ENCODE data around the gene FBXL20.

FBXL20 gene

DNA sequence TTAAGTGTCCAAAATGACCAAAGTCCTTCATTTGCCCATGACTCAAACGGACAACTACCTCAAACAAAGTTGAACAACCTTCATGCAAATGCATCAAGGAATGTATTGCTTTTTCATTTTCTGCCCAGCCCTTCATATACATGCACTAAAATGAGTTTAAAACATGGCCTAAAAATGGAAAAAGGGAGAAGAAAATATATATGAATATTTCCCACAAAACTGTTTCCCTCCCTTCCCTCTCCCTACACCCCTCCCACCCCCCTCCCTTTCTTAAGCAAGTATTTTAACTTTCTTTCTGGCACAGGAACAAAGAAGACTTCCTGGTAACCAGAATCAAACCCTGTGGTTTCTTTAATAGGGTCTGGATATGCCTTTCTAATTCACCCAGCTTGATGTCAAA is 5.5 kb upstream of the FBXL20 start:
- TF ChIP-seq SIN3A (IDR thresholded peaks at IDR 0.05; ENCODE audit: borderline replicate concordance, insufficient read depth, low read length), result no peak
- TF ChIP-seq TAF1 (IDR thresholded peaks at IDR 0.05; ENCODE audit: borderline replicate concordance, insufficient read depth, low read length), result no peak
- TF ChIP-seq, protein P1, sequence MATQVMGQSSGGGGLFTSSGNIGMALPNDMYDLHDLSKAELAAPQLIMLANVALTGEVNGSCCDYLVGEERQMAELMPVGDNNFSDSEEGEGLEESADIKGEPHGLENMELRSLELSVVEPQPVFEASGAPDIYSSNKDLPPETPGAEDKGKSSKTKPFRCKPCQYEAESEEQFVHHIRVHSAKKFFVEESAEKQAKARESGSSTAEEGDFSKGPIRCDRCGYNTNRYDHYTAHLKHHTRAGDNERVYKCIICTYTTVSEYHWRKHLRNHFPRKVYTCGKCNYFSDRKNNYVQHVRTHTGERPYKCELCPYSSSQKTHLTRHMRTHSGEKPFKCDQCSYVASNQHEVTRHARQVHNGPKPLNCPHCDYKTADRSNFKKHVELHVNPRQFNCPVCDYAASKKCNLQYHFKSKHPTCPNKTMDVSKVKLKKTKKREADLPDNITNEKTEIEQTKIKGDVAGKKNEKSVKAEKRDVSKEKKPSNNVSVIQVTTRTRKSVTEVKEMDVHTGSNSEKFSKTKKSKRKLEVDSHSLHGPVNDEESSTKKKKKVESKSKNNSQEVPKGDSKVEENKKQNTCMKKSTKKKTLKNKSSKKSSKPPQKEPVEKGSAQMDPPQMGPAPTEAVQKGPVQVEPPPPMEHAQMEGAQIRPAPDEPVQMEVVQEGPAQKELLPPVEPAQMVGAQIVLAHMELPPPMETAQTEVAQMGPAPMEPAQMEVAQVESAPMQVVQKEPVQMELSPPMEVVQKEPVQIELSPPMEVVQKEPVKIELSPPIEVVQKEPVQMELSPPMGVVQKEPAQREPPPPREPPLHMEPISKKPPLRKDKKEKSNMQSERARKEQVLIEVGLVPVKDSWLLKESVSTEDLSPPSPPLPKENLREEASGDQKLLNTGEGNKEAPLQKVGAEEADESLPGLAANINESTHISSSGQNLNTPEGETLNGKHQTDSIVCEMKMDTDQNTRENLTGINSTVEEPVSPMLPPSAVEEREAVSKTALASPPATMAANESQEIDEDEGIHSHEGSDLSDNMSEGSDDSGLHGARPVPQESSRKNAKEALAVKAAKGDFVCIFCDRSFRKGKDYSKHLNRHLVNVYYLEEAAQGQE (IDR thresholded peaks at IDR 0.05; ENCODE audit: insufficient read depth in 1 of 2, low read depth in 2 of 2, low read length in 2 of 2), result no peak
- TF ChIP-seq FOXP2 (optimal IDR thresholded peaks at IDR 0.05; ENCODE audit: borderline replicate concordance, extremely low read depth, extremely low read length, insufficient read depth), result no peak
- no peak for TF ChIP-seq POLR2AphosphoS5 (IDR thresholded peaks at IDR 0.05; ENCODE audit: low read depth, low read length)

DNA sequence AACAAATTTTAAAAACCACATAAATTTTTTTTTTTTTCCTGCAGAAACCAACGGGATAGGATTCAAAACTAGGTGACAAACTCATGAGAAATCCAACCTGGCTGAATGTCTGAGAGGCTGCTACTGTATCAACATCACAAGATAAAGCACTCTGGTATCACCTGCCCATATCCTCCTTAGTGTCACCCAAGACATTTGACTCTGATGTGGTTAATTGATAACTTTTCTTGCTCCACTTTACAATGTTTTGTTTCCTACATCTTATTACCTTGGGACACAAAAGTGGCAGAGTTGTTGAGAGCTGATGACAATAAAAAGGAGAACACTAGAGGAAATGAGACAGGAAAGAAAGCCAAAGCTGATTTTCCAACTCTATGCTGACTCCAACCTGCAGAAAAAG is 4.0 kb upstream of the FBXL20 start:
- no peak for TF ChIP-seq POLR2AphosphoS5 (IDR thresholded peaks at IDR 0.05; ENCODE audit: low read depth, low read length)
- TF ChIP-seq SIN3A (IDR thresholded peaks at IDR 0.05; ENCODE audit: borderline replicate concordance, insufficient read depth, low read length), result no peak

DNA sequence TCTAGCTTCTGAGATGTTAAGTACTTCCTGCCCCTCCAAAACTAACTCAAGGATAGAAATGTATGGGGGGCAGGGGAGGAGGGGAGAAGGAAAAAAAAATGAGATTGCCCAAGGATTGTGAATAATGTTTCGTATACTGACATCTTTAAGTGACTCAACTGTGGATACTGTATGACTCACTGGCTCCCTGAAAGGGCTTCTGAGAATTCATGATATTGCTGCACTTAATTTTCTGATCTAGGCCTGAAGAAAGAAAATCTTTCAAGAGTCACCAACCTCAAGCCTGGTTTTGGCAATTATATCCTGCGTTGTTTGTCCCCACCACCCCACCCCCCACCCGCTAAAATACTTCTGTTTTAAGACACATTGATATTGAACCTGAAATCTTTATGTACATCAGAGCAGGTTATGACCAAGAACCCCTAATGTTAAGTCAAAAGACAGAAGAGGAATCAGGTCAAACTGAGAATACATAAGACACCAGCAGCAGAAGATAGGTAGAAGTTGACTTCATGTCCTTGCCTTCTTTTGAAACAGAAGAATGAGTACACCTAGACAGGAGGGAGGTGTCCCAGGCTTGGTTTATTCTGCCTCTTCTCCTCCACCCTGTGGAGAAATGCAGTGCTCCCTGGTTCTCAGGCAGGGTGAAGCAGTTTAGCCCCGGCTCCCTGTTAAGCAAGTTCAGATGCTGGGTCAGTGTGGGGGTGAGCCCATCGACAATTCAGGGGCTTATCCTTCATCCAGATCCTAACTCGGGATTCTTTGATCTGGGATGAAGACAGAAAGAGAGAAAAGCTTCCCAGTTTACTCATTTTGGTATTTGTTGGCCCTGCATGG is 3.3 kb upstream of the FBXL20 start:
- TF ChIP-seq POLR2AphosphoS5 (IDR thresholded peaks at IDR 0.05; ENCODE audit: low read depth, low read length), result peak; percentile 50
- no peak for TF ChIP-seq FOXP2 (optimal IDR thresholded peaks at IDR 0.05; ENCODE audit: borderline replicate concordance, extremely low read depth, extremely low read length, insufficient read depth)
- no peak for TF ChIP-seq SIN3A (IDR thresholded peaks at IDR 0.05; ENCODE audit: borderline replicate concordance, insufficient read depth, low read length)
- TF ChIP-seq TAF1 (IDR thresholded peaks at IDR 0.05; ENCODE audit: borderline replicate concordance, insufficient read depth, low read length), result no peak
- TF ChIP-seq, protein P1 (IDR thresholded peaks at IDR 0.05; ENCODE audit: insufficient read depth in 1 of 2, low read depth in 2 of 2, low read length in 2 of 2), result no peak

DNA sequence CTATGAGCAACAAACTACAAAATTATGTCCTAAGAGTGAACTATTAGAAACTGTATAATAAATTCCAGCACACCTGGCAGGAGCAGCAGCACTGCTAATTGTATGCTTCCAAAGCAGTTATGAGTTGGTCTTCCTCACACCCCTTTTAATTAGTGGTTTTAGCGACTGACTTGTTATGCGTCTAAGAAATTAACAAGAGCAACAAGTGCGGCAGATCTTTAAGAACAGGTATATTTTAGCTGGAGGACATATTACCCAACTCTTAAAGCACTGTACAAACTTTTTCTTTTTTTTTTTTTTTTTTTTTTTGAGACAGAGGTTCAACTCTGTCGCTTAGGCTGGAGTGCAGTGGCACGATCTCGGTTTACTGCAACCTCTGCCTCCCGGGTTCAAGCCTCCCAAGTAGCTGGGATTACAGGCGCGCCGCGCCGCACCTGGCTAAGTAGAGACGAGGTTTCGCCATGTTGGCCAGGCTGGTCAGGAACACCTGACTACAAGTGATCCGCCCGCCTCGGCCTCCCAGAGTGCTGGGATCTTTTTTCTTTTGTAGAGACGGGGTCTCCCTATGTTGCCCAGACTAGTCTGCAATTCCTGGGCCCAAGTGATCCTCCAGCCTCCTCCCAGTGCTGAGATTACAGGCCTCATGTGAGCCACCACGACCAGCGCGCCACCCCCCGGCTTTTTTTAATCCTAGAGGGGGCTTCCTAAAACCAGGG is 1.6 kb upstream of the FBXL20 start:
- TF ChIP-seq TAF1 (IDR thresholded peaks at IDR 0.05; ENCODE audit: borderline replicate concordance, insufficient read depth, low read length) (no peak), POLR2AphosphoS5 (IDR thresholded peaks at IDR 0.05; ENCODE audit: low read depth, low read length) (no peak; the same call in 1 of the 2 replicates), FOXP2 (optimal IDR thresholded peaks at IDR 0.05; ENCODE audit: borderline replicate concordance, extremely low read depth, extremely low read length, insufficient read depth) (no peak), SIN3A (IDR thresholded peaks at IDR 0.05; ENCODE audit: borderline replicate concordance, insufficient read depth, low read length) (no peak)
- TF ChIP-seq, protein P1 (IDR thresholded peaks at IDR 0.05; ENCODE audit: insufficient read depth in 1 of 2, low read depth in 2 of 2, low read length in 2 of 2), result no peak

DNA sequence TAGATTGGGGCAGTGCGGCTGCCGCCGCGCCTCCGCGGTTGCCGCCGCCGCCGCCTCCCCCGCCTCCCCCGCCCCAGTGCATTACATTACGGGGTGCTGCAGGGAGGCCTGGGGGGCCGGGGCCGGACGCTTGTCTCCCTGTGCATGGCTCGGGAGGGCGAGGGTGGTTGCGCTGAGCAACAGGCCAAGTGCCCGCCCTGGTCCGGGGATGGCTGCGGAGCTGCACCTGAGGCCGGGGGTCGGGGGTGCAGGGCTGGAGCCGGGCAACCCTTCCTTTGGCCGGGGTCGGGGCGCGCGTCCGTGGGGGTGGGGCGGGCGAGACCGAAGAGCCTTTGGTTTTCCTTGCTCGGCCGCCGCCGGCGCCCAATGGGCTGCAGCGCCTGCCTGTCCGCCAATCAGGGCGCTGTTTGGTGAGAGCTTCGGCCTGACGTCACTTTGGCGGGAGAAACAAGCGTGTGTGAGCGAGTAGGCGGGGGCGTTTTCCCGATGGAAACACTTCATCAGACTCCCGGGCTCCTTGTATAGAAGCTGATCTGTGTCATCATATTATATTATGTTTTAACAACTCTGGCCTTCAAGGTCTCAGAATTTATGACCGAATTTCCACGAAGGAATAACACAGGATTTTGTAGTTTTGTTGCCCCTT is 941 bp upstream of the FBXL20 start:
- TF ChIP-seq POLR2AphosphoS5 (IDR thresholded peaks at IDR 0.05; ENCODE audit: low read depth, low read length) (peak; percentile 37; the same call in 1 of the 2 replicates), FOXP2 (optimal IDR thresholded peaks at IDR 0.05; ENCODE audit: borderline replicate concordance, extremely low read depth, extremely low read length, insufficient read depth) (no peak), SIN3A (IDR thresholded peaks at IDR 0.05; ENCODE audit: borderline replicate concordance, insufficient read depth, low read length) (peak; percentile 100)
- TF ChIP-seq, protein P1 (IDR thresholded peaks at IDR 0.05; ENCODE audit: insufficient read depth in 1 of 2, low read depth in 2 of 2, low read length in 2 of 2), result no peak

All from PFSK-1 (cell line).